Measurements from ENCODE around the gene TMEM123.

The TMEM123 gene

GRCh38 chr11:102470251-102470650 is 17.7 kb upstream of the TMEM123 start:
- no peak for DNase-seq

- DNase-seq: no peak
Observed at GRCh38 chr11:102469196-102469821, 16.7 kb upstream of the TMEM123 start.

- DNase-seq: no peak
Observed at GRCh38 chr11:102468616-102469195, 16.1 kb upstream of the TMEM123 start.

GRCh38 chr11:102467853-102468580 is 15.5 kb upstream of the TMEM123 start:
- no peak for DNase-seq

- no peak for DNase-seq
Observed at GRCh38 chr11:102467080-102467708, 14.6 kb upstream of the TMEM123 start.

- no peak for DNase-seq
Observed at GRCh38 chr11:102465696-102466095, 13.1 kb upstream of the TMEM123 start.

GRCh38 chr11:102464859-102465500 is 12.4 kb upstream of the TMEM123 start:
- no peak for DNase-seq

- DNase-seq: no peak
Observed at GRCh38 chr11:102464037-102464436, 11.5 kb upstream of the TMEM123 start.

GRCh38 chr11:102462610-102463009 is 10.0 kb upstream of the TMEM123 start:
- DNase-seq: no peak

GRCh38 chr11:102459393-102459792 is 6.8 kb upstream of the TMEM123 start:
- no peak for DNase-seq

- DNase-seq: no peak
Observed at GRCh38 chr11:102458548-102458947, 6.0 kb upstream of the TMEM123 start.

GRCh38 chr11:102457865-102458264 is 5.3 kb upstream of the TMEM123 start:
- no peak for DNase-seq

- DNase-seq: no peak
Observed at GRCh38 chr11:102457056-102457677, 4.6 kb upstream of the TMEM123 start.

GRCh38 chr11:102456381-102456780 is 3.8 kb upstream of the TMEM123 start:
- no peak for DNase-seq

- no peak for DNase-seq
Observed at GRCh38 chr11:102453921-102454320, 1.4 kb upstream of the TMEM123 start.

GRCh38 chr11:102453302-102453695 is 734 bp upstream of the TMEM123 start:
- DNase-seq: no peak

- no peak for DNase-seq
Observed at GRCh38 chr11:102451681-102452460, 694 bp downstream of the TMEM123 start.

- DNase-seq: no peak
Observed at GRCh38 chr11:102451041-102451680, 1.4 kb downstream of the TMEM123 start.

GRCh38 chr11:102449651-102450570 is 2.7 kb downstream of the TMEM123 start:
- no peak for DNase-seq

- no peak for DNase-seq
Observed at GRCh38 chr11:102448869-102449224, 3.7 kb downstream of the TMEM123 start.

Measured in T1000 (cell line).